Measurements from ENCODE around the gene MGAT5.

MGAT5 gene

GRCh38 chr2:134257965-134258683, 4.3 kb downstream of the MGAT5 start:
- no peak for DNase-seq

GRCh38 chr2:134258684-134259388, 5.0 kb downstream of the MGAT5 start:
- DNase-seq, result peak; percentile 57 to 74

GRCh38 chr2:134259571-134259970, 5.7 kb downstream of the MGAT5 start:
- no peak for DNase-seq

GRCh38 chr2:134259994-134260393, 6.1 kb downstream of the MGAT5 start:
- no peak for DNase-seq

GRCh38 chr2:134260713-134261112, 6.8 kb downstream of the MGAT5 start:
- DNase-seq, result no peak

- DNase-seq, result no peak
These were observed 7.7 kb downstream of the MGAT5 start for GRCh38 chr2:134261398-134262131.

DNA sequence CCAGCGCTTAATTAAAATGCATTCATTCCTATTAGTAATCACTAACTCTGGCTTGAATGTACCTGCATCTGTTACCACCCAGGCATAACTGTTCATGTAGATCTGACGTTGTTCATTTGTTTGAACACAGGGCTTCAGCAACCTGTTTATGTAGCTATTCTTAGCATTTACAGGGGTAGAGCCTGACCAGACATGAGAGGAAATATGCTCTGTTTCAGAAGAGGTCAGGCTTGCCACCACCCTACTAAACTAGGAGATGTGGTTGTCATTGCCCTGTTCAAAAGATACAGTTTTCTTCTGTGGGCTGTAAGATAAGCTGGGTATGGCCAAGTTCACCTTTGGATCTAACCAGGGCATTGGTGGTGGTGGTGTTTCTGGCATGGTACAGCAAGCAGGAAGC, 8.8 kb downstream of the MGAT5 start:
- DNase-seq, result peak in 1 of 2 donors; percentile 30

DNA sequence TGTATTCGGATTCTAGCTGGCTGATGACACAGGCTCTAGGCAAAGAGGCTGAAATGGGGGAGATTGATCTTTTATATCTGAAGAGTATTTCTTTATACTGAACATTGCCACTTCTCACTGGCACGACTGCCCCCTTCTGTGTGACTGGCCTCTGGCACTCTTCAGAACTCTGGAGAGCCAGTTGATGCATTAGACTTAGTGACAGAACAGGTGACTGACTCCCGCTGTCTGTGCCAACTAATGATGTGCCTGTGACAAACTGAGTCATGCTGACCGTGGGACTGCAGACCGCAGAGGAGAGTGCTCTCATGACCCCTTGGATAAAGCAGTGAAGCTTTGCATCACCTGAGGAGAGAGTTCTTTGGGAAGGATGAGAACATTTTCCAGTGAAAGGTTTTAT, 14.4 kb downstream of the MGAT5 start:
- DNase-seq, result no peak

DNA sequence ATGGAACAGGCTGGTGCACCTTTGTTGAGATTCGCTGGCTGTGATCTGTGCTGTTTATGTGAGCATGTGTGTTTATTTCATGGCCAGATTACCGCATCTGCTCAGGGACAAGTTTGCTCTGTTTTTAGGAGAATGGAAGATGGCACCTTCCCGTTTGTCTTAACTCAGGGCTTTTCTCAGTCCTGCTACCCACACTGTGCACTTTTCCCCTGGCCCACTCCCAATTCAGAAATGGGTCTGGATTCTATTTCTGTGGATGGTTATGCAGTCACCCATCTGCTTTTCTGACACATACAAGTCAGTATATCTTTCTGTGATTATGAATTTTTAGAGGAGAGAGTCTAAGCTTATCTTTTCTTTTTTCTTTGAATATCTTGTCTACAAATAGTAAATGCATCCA, 15.4 kb downstream of the MGAT5 start:
- no peak for DNase-seq

GRCh38 chr2:134269972-134270735, 16.3 kb downstream of the MGAT5 start:
- no peak for DNase-seq

DNA sequence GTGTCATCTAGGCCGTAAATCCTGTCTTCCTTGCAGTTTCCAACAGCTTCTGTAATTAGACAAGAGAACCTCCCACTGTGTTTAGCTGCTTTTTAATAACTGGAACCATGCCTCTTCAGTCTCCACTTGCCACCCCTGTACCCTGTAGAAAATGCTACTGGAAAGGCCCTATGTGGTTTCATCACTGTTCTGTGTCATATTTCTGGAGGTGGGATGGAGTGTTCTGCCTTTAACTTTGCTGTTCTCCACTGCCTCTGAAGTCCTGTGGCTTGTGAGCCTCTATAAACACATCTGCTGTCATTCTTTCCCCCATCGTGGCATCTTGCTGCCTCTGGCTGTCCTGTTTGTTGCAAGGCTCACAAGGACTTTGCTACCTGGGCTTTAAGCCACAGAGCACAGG, 17.9 kb downstream of the MGAT5 start:
- no peak for DNase-seq

GRCh38 chr2:134272806-134273205, 18.9 kb downstream of the MGAT5 start:
- no peak for DNase-seq

DNA sequence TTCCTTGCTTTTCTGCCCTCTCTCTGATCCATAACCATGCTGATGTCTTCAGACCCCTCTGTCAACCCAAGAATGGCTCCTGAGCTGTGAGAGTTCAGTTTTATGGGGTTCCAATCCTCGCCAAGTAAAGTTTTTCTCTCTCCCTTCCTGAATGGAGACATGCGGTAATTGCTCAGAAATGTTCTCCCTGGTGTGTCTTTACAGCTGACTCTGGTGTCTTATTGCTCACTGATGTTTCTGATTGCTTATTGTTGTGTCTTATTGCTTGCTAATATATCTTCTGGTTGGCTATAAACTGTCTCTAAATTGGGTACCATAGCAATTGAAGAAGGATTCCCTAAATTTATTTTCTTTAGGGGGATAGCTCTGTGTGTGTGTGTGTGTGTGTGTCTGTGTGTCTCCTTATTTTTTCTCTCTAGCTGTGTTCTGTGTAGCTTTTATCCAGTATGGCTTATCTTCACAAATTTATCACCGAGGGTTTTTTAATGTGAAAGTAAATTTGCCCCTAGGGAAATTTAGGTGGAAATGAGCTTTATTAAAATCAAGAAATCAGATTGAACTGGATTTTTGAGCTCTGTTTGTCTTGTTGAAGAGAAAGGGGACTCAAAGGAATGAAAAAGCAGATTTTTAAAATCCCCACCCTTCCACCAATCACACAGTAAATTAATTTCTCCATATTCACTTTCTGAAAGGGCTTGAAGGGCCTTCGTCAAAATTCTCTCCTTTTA, 19.5 kb downstream of the MGAT5 start:
- no peak for DNase-seq

DNA sequence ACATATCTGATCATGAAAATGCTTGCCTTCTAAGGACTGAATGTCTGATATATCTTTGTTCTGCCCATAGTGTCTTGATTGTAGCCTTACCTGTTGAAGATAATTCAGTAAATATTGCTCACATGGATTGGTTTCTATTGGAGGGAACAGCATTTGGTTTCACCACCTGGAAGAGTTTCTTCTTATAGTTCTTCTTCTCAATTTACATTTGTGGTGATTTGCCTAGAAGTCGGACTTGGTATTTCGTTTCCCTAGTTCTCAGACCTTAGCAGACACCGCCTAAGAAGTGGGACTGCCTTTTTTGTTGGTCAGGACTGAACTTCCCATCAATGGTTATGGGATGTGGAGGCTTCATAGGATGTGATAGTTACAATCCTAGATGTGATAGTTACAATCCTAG, 20.2 kb downstream of the MGAT5 start:
- no peak for DNase-seq

DNA sequence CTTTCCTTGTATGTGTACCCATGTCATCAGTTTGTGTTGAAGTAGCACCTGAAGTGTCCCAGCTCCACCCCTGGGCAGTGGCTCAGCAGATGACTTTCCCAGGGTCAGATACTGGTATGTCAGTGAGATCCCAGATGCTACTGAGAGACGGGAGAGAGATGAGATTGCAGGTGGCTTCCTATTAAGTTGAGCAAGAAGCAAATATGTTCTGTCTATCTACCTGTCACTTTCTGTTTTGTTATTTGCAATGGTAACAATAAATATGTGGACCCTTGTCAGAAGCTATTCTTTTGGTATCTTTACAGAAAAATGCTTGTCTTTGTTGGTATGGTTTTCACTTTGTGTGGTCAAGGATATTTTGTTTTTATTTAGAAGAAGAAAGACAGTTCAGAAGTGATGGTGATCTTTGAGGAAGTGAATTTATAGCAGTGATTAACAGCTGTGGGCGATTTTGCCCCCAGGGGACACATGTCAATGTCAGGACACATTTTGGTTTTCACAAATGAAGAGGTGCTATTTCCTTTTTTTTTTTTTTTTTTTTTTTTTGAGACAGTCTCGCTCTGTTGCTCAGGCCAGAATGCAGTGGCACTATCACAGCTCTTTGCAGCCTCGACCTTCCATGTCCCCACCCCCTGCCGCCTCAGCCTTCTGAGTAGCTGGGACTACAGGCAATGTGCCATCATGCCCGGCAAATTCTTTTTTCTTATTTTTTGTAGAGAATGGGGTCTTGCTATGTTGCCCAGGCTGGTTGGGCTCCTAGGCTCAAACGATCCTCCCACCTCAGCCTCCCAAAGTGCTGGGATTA, 21.4 kb downstream of the MGAT5 start:
- DNase-seq, result peak in 1 of 2 donors; percentile 68

GRCh38 chr2:134276381-134277172, 22.7 kb downstream of the MGAT5 start:
- DNase-seq, result no peak

DNA sequence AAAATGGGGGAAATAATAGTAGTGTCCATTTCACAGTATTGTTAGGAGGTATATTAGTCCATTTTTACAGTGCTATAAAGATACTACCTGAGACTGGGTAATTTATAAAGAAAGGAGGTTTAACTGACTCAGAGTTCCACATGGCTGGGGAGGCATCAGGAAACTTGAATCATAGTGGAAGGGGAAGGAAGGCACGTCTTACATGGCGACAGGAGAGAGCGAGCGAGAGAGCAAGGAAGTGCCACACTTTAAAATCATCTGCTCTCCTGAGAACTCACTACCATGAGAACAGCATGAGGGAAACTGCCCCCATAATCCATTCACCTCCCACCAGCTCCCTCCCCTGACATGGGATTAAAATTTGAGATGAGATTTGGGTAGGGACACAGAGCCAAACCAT, 23.4 kb downstream of the MGAT5 start:
- DNase-seq, result no peak

GRCh38 chr2:134278553-134278952, 24.7 kb downstream of the MGAT5 start:
- no peak for DNase-seq

GRCh38 chr2:134279417-134279816, 25.5 kb downstream of the MGAT5 start:
- no peak for DNase-seq

GRCh38 chr2:134280231-134280630, 26.4 kb downstream of the MGAT5 start:
- DNase-seq, result no peak

DNA sequence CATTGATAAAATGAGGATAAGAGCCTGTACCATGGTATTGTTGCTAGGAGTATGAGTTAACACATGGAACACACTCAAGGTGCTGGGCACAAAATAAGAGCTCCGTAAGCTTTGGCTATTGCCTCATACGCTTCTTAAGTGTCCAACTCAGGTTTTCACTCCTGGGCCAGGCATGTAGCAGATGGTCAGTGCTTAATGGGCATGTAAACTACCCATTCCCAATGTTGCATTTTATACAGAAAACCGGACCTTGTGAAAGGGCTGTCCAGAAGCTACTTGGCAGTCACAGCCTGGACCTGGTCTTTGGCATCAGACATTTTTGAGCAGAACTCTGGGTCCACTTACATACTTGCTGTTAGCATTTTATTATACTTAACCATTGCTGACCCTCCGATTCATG, 26.9 kb downstream of the MGAT5 start:
- no peak for DNase-seq

Data from CD4-positive, alpha-beta T cell treated with Interferon alpha-2 for 1 hour (primary cell).